Measurements from ENCODE around the gene CYB561D2. TPM values are rescaled to one million over a fixed set of nuclear protein-coding genes. Genes with fewer than 3 reads are reported as not detected.

CYB561D2 gene
- total and polyA plus RNA-seq, 4 experiments from 2014 or later: 39.6 to 68.3 (median 53.1) TPM

GRCh38 chr3:50333744-50334328, 16.8 kb upstream of the CYB561D2 start:
- POLR2A ChIA-PET (ENCODE audit: partially characterized antibody): interaction anchor here (1.5 to 20.5 kb wide), 4 partner anchors 14 to 278 kb away, joined by 3 to 595 read pairs (median 161); partner anchors contain the start of genes CISH, CYB561D2, HYAL2 and HYAL3
- Histone ChIP-seq H3K4me3 (ENCODE audit: low read length in 2 of 2) (no peak overlapping the region), H3K4me1 (ENCODE audit: insufficient read depth, low read length) (peaks cover 53% of the 10 kb centered on the region), H3K9me3 (ENCODE audit: control insufficient read depth in 1 of 2, low read length in 2 of 2) (no peaks in the 10 kb centered on the region), H3K27me3 (ENCODE audit: insufficient read depth, low read length) (no peaks in the 10 kb centered on the region), H3K36me3 (ENCODE audit: insufficient read depth, low read length) (peaks cover 32% of the 10 kb centered on the region), H3K27ac (ENCODE audit: low read depth, low read length) (peak overlapping the region; percentile 96)
- Mint-ChIP-seq H3K36me3 (peaks cover 4 to 45% of the 10 kb centered on the region in 2 donors), H3K27me3 (no peaks in the 10 kb centered on the region), H3K27ac (peak overlapping the region; percentile 85 to 96 (median 93)), H3K4me1 (peaks cover 25 to 54% (median 41%) of the 10 kb centered on the region in 4 donors), H3K9me3 (peaks cover 0 to 4% (median 0%) of the 10 kb centered on the region in 8 donors), H3K4me3 (peak overlapping the region in 7 of 8 donors; percentile 21 to 71 (median 56))
- intact Hi-C loops (cut with micrococcal nuclease): no loop called here
- CTCF ChIA-PET (ENCODE audit: partially characterized antibody): interaction anchor here (0.7 to 1.7 kb wide), 2 partner anchors 10 to 16 kb away, joined by 3 to 7 read pairs; partner anchors contain the start of gene HYAL2
- DNase-seq: peak in 3 of 5 donors; percentile 22 to 61 (median 29)

DNA sequence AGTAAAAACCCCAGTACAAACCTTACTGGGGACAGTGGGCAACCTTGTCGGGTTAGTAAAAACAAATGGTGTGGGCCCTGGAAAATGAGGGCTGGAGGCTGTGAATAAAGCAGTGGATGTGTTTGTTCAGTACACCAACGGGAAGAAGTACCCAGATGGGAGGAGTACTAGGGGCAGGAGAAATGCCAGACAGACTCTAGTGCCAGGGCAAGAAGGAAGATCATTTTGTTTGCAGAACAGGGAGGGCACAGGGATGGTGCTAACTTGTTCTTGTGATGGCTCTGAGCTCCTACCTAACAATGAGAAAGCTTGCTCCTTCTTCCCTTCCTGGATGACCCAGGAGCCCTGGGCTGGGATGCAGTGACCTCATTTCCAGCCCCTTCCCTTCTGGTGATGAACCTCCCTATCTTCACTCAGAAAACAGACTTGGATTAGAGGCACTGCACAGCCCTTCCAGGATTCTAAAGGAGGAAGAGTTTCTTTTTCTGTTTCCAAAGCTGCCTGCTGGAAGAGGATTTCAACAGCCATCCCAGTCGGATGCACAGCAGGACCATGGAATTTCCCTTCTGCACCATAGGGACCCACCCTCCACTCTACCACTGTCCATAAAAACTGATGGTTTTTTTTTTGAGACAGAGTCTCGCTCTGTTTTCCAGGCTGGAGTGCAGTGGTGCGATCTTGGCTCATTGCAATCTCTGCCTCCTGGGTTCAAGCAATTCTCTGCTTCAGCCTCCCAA, 16.2 kb upstream of the CYB561D2 start:
- H3K4me1 ChIP-seq (ENCODE audit: insufficient read depth, low read length): peaks cover 59% of the 10 kb centered on the region
- H3K27me3 ChIP-seq (ENCODE audit: insufficient read depth, low read length): no peaks in the 10 kb centered on the region
- no peaks in the 10 kb centered on the region for H3K27me3 Mint-ChIP-seq
- H3K27ac ChIP-seq (ENCODE audit: low read depth, low read length): peak overlapping the region; percentile 96
- peak overlapping the region; percentile 85 to 97 (median 94) for H3K27ac Mint-ChIP-seq
- ChIA-PET CTCF (ENCODE audit: partially characterized antibody) (interaction anchor here (1.7 kb wide), 1 partner anchor 11 kb away, joined by 7 read pairs; the partner anchor contains the start of gene HYAL2), POLR2A (ENCODE audit: partially characterized antibody) (interaction anchor here (1.5 to 20.5 kb wide), 4 partner anchors 15 to 277 kb away, joined by 3 to 595 read pairs (median 161); partner anchors contain the start of genes CISH, CYB561D2, HYAL2 and HYAL3)
- H3K9me3 Mint-ChIP-seq: peaks cover 0 to 4% (median 0%) of the 10 kb centered on the region in 8 donors
- DNase-seq: peak in 1 of 5 donors; percentile 5
- peaks cover 29 to 60% (median 47%) of the 10 kb centered on the region in 4 donors for H3K4me1 Mint-ChIP-seq
- peaks cover 32% of the 10 kb centered on the region for H3K36me3 ChIP-seq (ENCODE audit: insufficient read depth, low read length)
- no peaks in the 10 kb centered on the region for H3K9me3 ChIP-seq (ENCODE audit: control insufficient read depth in 1 of 2, low read length in 2 of 2)
- intact Hi-C loops (cut with micrococcal nuclease): loop anchor here (5.0 kb wide), 1 partner anchor 97 kb away; the partner anchor contains the start of gene GNAI2
- H3K36me3 Mint-ChIP-seq: peaks cover 4 to 46% of the 10 kb centered on the region in 2 donors
- peak overlapping the region in 7 of 8 donors; percentile 21 to 71 (median 56) for H3K4me3 Mint-ChIP-seq
- no peak overlapping the region for H3K4me3 ChIP-seq (ENCODE audit: low read length in 2 of 2)

GRCh38 chr3:50336452-50337174, 14.0 kb upstream of the CYB561D2 start:
- Mint-ChIP-seq H3K9me3 (peaks cover 0 to 4% (median 0%) of the 10 kb centered on the region in 8 donors), H3K4me3 (peak overlapping the region; percentile 88 to 99 (median 96)), H3K27ac (peak overlapping the region; percentile 93 to 100 (median 98)), H3K4me1 (peaks cover 40 to 76% (median 57%) of the 10 kb centered on the region in 4 donors), H3K27me3 (no peaks in the 10 kb centered on the region), H3K36me3 (peaks cover 4 to 28% of the 10 kb centered on the region in 2 donors)
- POLR2A ChIA-PET (ENCODE audit: partially characterized antibody): interaction anchor here (0.6 to 20.5 kb wide), 23 partner anchors 8 to 1335 kb away, joined by 3 to 595 read pairs (median 4); partner anchors contain the start of genes CYB561D2, GNAI2, HEMK1 and HYAL2
- CTCF ChIA-PET (ENCODE audit: partially characterized antibody): interaction anchor here (0.6 to 5.8 kb wide), 16 partner anchors 9 to 273 kb away, joined by 3 to 84 read pairs (median 6); partner anchors contain the start of genes CYB561D2, HYAL1, HYAL2 and HYAL3
- Histone ChIP-seq H3K9me3 (ENCODE audit: control insufficient read depth in 1 of 2, low read length in 2 of 2) (no peaks in the 10 kb centered on the region), H3K4me3 (ENCODE audit: low read length in 2 of 2) (peak overlapping the region; percentile 87 to 94), H3K27ac (ENCODE audit: low read depth, low read length) (peak overlapping the region; percentile 96), H3K4me1 (ENCODE audit: insufficient read depth, low read length) (peaks cover 80% of the 10 kb centered on the region), H3K27me3 (ENCODE audit: insufficient read depth, low read length) (no peaks in the 10 kb centered on the region), H3K36me3 (ENCODE audit: insufficient read depth, low read length) (peaks cover 13% of the 10 kb centered on the region)
- intact Hi-C loops (cut with micrococcal nuclease): loop anchor here (1.0 to 5.0 kb wide), 5 partner anchors 8 to 99 kb away; partner anchors contain the start of genes CYB561D2, GNAI2, HYAL3 and NAA80
- peak in 1 of 5 donors; percentile 77 for DNase-seq

DNA sequence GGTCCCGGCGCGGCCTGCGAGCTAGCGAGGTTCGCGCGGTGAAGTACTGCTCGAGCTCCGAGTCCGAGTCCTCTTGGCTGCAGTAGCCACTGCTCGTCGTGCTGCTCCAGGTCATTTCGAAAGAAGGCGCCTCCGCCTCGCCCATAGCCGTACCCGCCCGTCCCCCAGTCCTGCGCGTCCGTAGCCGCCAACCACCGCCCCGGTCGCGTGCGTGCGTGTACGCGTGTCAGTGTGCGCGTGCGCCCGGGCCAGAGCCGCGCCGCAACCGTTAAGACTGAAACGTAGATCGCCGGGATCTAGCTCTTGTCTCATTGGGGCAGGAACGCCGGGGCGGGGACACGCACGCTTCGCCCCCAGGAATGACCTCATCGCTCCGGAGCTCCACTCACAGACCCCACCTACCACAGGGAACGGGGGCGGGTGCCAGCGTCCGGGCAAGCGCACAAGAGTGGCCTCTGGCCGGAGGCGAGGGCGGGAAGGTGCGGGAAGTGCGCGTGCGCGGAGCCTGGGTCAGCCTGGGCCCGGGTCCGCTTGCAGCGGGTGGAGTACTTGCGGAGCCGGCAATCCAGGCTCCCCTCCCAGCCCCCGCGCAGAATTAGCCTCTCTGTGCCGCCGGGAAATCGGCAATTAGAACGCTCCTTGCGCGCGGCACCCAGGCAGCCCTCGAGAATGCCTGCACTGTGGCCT, 13.3 kb upstream of the CYB561D2 start:
- CTCF ChIA-PET (ENCODE audit: partially characterized antibody): interaction anchor here (0.6 to 5.8 kb wide), 16 partner anchors 8 to 274 kb away, joined by 3 to 84 read pairs (median 6); partner anchors contain the start of genes CYB561D2, HYAL1, HYAL2 and HYAL3
- H3K36me3 ChIP-seq (ENCODE audit: insufficient read depth, low read length): peaks cover 6% of the 10 kb centered on the region
- no peaks in the 10 kb centered on the region for H3K9me3 ChIP-seq (ENCODE audit: control insufficient read depth in 1 of 2, low read length in 2 of 2)
- POLR2A ChIA-PET (ENCODE audit: partially characterized antibody): interaction anchor here (0.6 to 20.5 kb wide), 27 partner anchors 8 to 1898 kb away, joined by 3 to 595 read pairs (median 4); partner anchors contain the start of genes CCDC51, CYB561D2, GNAI2 and HEMK1
- peaks cover 4 to 22% of the 10 kb centered on the region in 2 donors for H3K36me3 Mint-ChIP-seq
- peak overlapping the region; percentile 93 to 100 (median 98) for H3K27ac Mint-ChIP-seq
- intact Hi-C loops (cut with micrococcal nuclease): loop anchor here (1.0 to 5.0 kb wide), 5 partner anchors 9 to 100 kb away; partner anchors contain the start of genes CYB561D2, GNAI2, HYAL3 and NAA80
- H3K9me3 Mint-ChIP-seq: peaks cover 0 to 4% (median 0%) of the 10 kb centered on the region in 8 donors
- peaks cover 80% of the 10 kb centered on the region for H3K4me1 ChIP-seq (ENCODE audit: insufficient read depth, low read length)
- no peaks in the 10 kb centered on the region for H3K27me3 Mint-ChIP-seq
- peak overlapping the region; percentile 88 to 98 (median 95) for H3K4me3 Mint-ChIP-seq
- peak overlapping the region; percentile 87 to 94 for H3K4me3 ChIP-seq (ENCODE audit: low read length in 2 of 2)
- peak overlapping the region; percentile 96 for H3K27ac ChIP-seq (ENCODE audit: low read depth, low read length)
- H3K27me3 ChIP-seq (ENCODE audit: insufficient read depth, low read length): no peaks in the 10 kb centered on the region
- peak; percentile 89 to 98 (median 92) for DNase-seq
- peaks cover 42 to 76% (median 56%) of the 10 kb centered on the region in 4 donors for H3K4me1 Mint-ChIP-seq

DNA sequence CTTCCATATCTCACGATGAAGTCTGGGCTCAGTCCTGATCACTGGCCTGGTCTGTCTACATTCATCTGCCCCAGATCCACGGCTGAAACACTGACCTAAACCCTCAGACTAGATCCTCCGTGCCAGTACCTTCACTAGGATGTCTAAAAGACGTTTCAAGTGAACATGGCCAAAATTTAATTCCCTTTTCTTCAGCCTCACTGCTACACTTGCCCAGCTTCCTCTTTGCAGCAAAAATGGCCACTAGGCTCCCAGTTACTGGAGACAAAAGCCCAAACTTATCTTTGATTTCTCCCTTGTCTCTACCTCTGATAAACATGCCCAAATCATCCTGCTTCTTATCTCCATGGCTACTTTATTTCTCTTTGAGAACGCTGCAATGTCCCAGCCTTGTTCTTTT, 11.7 kb upstream of the CYB561D2 start:
- CTCF ChIA-PET (ENCODE audit: partially characterized antibody): interaction anchor here (0.7 to 5.8 kb wide), 6 partner anchors 10 to 210 kb away, joined by 3 to 84 read pairs (median 4); partner anchors contain the start of genes CYB561D2 and NPRL2
- Mint-ChIP-seq H3K4me1 (peaks cover 36 to 82% (median 49%) of the 10 kb centered on the region in 4 donors), H3K4me3 (peak overlapping the region; percentile 88 to 98 (median 95)), H3K9me3 (peaks cover 0 to 2% (median 0%) of the 10 kb centered on the region in 8 donors), H3K27me3 (no peaks in the 10 kb centered on the region), H3K36me3 (peaks cover 0 to 17% of the 10 kb centered on the region in 2 donors), H3K27ac (peak overlapping the region; percentile 93 to 100 (median 98))
- Histone ChIP-seq H3K4me1 (ENCODE audit: insufficient read depth, low read length) (peaks cover 68% of the 10 kb centered on the region), H3K4me3 (ENCODE audit: low read length in 2 of 2) (peak overlapping the region; percentile 38 to 49), H3K27ac (ENCODE audit: low read depth, low read length) (peak overlapping the region; percentile 96), H3K9me3 (ENCODE audit: control insufficient read depth in 1 of 2, low read length in 2 of 2) (no peaks in the 10 kb centered on the region), H3K36me3 (ENCODE audit: insufficient read depth, low read length) (peaks cover 5% of the 10 kb centered on the region), H3K27me3 (ENCODE audit: insufficient read depth, low read length) (no peaks in the 10 kb centered on the region)
- no peak for DNase-seq
- POLR2A ChIA-PET (ENCODE audit: partially characterized antibody): interaction anchor here (1.5 to 20.5 kb wide), 8 partner anchors 10 to 1160 kb away, joined by 4 to 595 read pairs (median 68); partner anchors contain the start of genes CYB561D2, GNAI2, HEMK1 and HYAL2
- intact Hi-C loops (cut with micrococcal nuclease): loop anchor here (5.0 kb wide), 1 partner anchor 102 kb away; the partner anchor contains the start of gene GNAI2

Data from CD4-positive, alpha-beta memory T cell (primary cell).